Measurements from ENCODE around the gene TMBIM1. TPM values are rescaled to one million over a fixed set of nuclear protein-coding genes. Genes with fewer than 3 reads are reported as not detected.

Gene TMBIM1
- 10 to 100 TPM; 49.0 to 60.5 (median 52.8) TPM for total RNA-seq

GRCh38 chr2:218292048-218293014 lies at the start of gene TMBIM1:
TMBIM1 (minus strand) TSS chr2:218292503; CDS start chr2:218282141, 10,362 bp downstream.
- H3K4me3 Mint-ChIP-seq: peak within 1 kb of the TSS; percentile 83
- DNase-seq (peak; percentile 75), ATAC-seq (peak; percentile 93 to 94)
- peaks cover 49% of the 10 kb centered on the region for H3K4me1 Mint-ChIP-seq (ENCODE audit: low read depth)
- H3K27me3 Mint-ChIP-seq (ENCODE audit: low read depth): no peaks in the 10 kb centered on the region
- no peaks in the 10 kb centered on the region for H3K9me3 Mint-ChIP-seq
- H3K36me3 Mint-ChIP-seq (ENCODE audit: insufficient read depth): no peaks in the 10 kb centered on the region

GRCh38 chr2:218341381-218341780 lies 49.1 kb upstream of the TMBIM1 start:
- DNase-seq: no peak
- Mint-ChIP-seq H3K27me3 (ENCODE audit: low read depth) (no peaks in the 10 kb centered on the region), H3K4me1 (ENCODE audit: low read depth) (no peaks in the 10 kb centered on the region), H3K4me3 (no peak overlapping the region), H3K9me3 (no peaks in the 10 kb centered on the region), H3K36me3 (ENCODE audit: insufficient read depth) (no peaks in the 10 kb centered on the region)
- ATAC-seq: no peak

GRCh38 chr2:218340656-218341055 lies 48.4 kb upstream of the TMBIM1 start:
- ATAC-seq: no peak
- Mint-ChIP-seq H3K4me1 (ENCODE audit: low read depth) (no peaks in the 10 kb centered on the region), H3K9me3 (no peaks in the 10 kb centered on the region), H3K27me3 (ENCODE audit: low read depth) (no peaks in the 10 kb centered on the region), H3K4me3 (no peak overlapping the region), H3K36me3 (ENCODE audit: insufficient read depth) (no peaks in the 10 kb centered on the region)
- no peak for DNase-seq

GRCh38 chr2:218334531-218334930 lies 42.2 kb upstream of the TMBIM1 start:
- no peak for DNase-seq

GRCh38 chr2:218332920-218333645 lies 40.8 kb upstream of the TMBIM1 start:
- no peak for ATAC-seq
- no peaks in the 10 kb centered on the region for H3K4me1 Mint-ChIP-seq (ENCODE audit: low read depth)

More at GRCh38 chr2:218334531-218334930, 42.2 kb upstream of the TMBIM1 start:
- no peaks in the 10 kb centered on the region for H3K9me3 Mint-ChIP-seq
- H3K4me1 Mint-ChIP-seq (ENCODE audit: low read depth): no peaks in the 10 kb centered on the region
- H3K36me3 Mint-ChIP-seq (ENCODE audit: insufficient read depth): no peaks in the 10 kb centered on the region
- no peaks in the 10 kb centered on the region for H3K27me3 Mint-ChIP-seq (ENCODE audit: low read depth)
- no peak for ATAC-seq
- H3K4me3 Mint-ChIP-seq: no peak overlapping the region

GRCh38 chr2:218332288-218332687 lies 40.0 kb upstream of the TMBIM1 start:
- no peaks in the 10 kb centered on the region for H3K9me3 Mint-ChIP-seq
- H3K36me3 Mint-ChIP-seq (ENCODE audit: insufficient read depth): no peaks in the 10 kb centered on the region
- no peak overlapping the region for H3K4me3 Mint-ChIP-seq
- no peaks in the 10 kb centered on the region for H3K27me3 Mint-ChIP-seq (ENCODE audit: low read depth)
- ATAC-seq: no peak
- H3K4me1 Mint-ChIP-seq (ENCODE audit: low read depth): no peaks in the 10 kb centered on the region
- no peak for DNase-seq

More at GRCh38 chr2:218332920-218333645, 40.8 kb upstream of the TMBIM1 start:
- DNase-seq: no peak
- Mint-ChIP-seq H3K4me3 (no peak overlapping the region), H3K9me3 (no peaks in the 10 kb centered on the region), H3K36me3 (ENCODE audit: insufficient read depth) (no peaks in the 10 kb centered on the region), H3K27me3 (ENCODE audit: low read depth) (no peaks in the 10 kb centered on the region)

GRCh38 chr2:218331745-218332144 lies 39.4 kb upstream of the TMBIM1 start:
- H3K9me3 Mint-ChIP-seq: no peaks in the 10 kb centered on the region
- no peak for ATAC-seq
- H3K27me3 Mint-ChIP-seq (ENCODE audit: low read depth): no peaks in the 10 kb centered on the region

GRCh38 chr2:218329826-218330593 lies 37.7 kb upstream of the TMBIM1 start:
- Mint-ChIP-seq H3K4me3 (no peak overlapping the region), H3K9me3 (no peaks in the 10 kb centered on the region), H3K27me3 (ENCODE audit: low read depth) (no peaks in the 10 kb centered on the region), H3K36me3 (ENCODE audit: insufficient read depth) (no peaks in the 10 kb centered on the region), H3K4me1 (ENCODE audit: low read depth) (peaks cover 7% of the 10 kb centered on the region)
- ATAC-seq (peak in 1 of 2 donors; percentile 17), DNase-seq (no peak)

More at GRCh38 chr2:218331745-218332144, 39.4 kb upstream of the TMBIM1 start:
- Mint-ChIP-seq H3K36me3 (ENCODE audit: insufficient read depth) (no peaks in the 10 kb centered on the region), H3K4me1 (ENCODE audit: low read depth) (no peaks in the 10 kb centered on the region), H3K4me3 (no peak overlapping the region)
- no peak for DNase-seq

- no peak overlapping the region for H3K4me3 Mint-ChIP-seq
- H3K27me3 Mint-ChIP-seq (ENCODE audit: low read depth): peaks cover under 1% of the 10 kb centered on the region
- DNase-seq: no peak
- ATAC-seq: no peak
- H3K9me3 Mint-ChIP-seq: no peaks in the 10 kb centered on the region
- H3K4me1 Mint-ChIP-seq (ENCODE audit: low read depth): peaks cover 7% of the 10 kb centered on the region
- no peaks in the 10 kb centered on the region for H3K36me3 Mint-ChIP-seq (ENCODE audit: insufficient read depth)
Measured at GRCh38 chr2:218329027-218329825, 36.9 kb upstream of the TMBIM1 start.

- H3K36me3 Mint-ChIP-seq (ENCODE audit: insufficient read depth): no peaks in the 10 kb centered on the region
- no peak overlapping the region for H3K4me3 Mint-ChIP-seq
- no peaks in the 10 kb centered on the region for H3K9me3 Mint-ChIP-seq
- no peak for DNase-seq
- no peak for ATAC-seq
- peaks cover 16% of the 10 kb centered on the region for H3K4me1 Mint-ChIP-seq (ENCODE audit: low read depth)
- peaks cover 9% of the 10 kb centered on the region for H3K27me3 Mint-ChIP-seq (ENCODE audit: low read depth)
Measured at GRCh38 chr2:218328294-218328693, 36.0 kb upstream of the TMBIM1 start.

- no peaks in the 10 kb centered on the region for H3K36me3 Mint-ChIP-seq (ENCODE audit: insufficient read depth)
- no peaks in the 10 kb centered on the region for H3K9me3 Mint-ChIP-seq
- H3K4me3 Mint-ChIP-seq: no peak overlapping the region
- H3K4me1 Mint-ChIP-seq (ENCODE audit: low read depth): peaks cover 17% of the 10 kb centered on the region
- peaks cover 9% of the 10 kb centered on the region for H3K27me3 Mint-ChIP-seq (ENCODE audit: low read depth)
- DNase-seq: no peak
- ATAC-seq: no peak
Measured at GRCh38 chr2:218327451-218328210, 35.3 kb upstream of the TMBIM1 start.

GRCh38 chr2:218326315-218326714 lies 34.0 kb upstream of the TMBIM1 start:
- no peaks in the 10 kb centered on the region for H3K9me3 Mint-ChIP-seq
- no peak for ATAC-seq
- H3K27me3 Mint-ChIP-seq (ENCODE audit: low read depth): peaks cover 9% of the 10 kb centered on the region
- DNase-seq: no peak
- H3K4me1 Mint-ChIP-seq (ENCODE audit: low read depth): peaks cover 25% of the 10 kb centered on the region
- no peak overlapping the region for H3K4me3 Mint-ChIP-seq
- no peaks in the 10 kb centered on the region for H3K36me3 Mint-ChIP-seq (ENCODE audit: insufficient read depth)

All from activated T-cell treated with anti-CD3 and anti-CD28 coated beads, Interleukin-2, amount 50 U/mL, for 4 hours (primary cell).